ENCODE measurements around the gene FAM83B. TPM values are rescaled to one million over a fixed set of nuclear protein-coding genes. Genes with fewer than 3 reads are reported as not detected.

Gene FAM83B
- total RNA-seq, 1 donor: not detected

DNA sequence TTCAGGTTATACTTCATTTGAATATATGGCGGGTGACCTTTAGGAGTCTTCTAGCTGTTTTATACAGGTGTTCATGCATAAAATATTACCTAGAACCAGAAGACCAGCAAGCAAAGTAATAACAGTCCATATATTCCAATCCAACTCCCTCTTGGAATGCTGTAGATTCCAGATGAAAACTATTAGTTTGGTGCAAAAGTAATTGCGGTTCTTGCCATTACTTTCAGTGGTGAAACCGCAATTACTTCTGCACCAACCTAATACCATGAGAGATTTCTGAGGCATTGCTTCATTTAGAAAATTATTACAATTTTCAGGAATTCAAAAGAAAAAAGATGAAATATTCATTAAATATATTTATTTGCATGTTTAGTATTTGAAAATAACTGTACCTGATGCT is 62.6 kb downstream of the FAM83B start:
- no peak overlapping the region for H3K27ac ChIP-seq (ENCODE audit: low read depth, low read length)
- H3K79me2 ChIP-seq (ENCODE audit: insufficient read depth, low read length): no peaks in the 10 kb centered on the region
- H3K36me3 ChIP-seq (ENCODE audit: insufficient read depth, low read length): no peaks in the 10 kb centered on the region
- no peak overlapping the region for H3K4me3 ChIP-seq (ENCODE audit: insufficient read depth, low read length)
- TF ChIP-seq, protein P1, sequence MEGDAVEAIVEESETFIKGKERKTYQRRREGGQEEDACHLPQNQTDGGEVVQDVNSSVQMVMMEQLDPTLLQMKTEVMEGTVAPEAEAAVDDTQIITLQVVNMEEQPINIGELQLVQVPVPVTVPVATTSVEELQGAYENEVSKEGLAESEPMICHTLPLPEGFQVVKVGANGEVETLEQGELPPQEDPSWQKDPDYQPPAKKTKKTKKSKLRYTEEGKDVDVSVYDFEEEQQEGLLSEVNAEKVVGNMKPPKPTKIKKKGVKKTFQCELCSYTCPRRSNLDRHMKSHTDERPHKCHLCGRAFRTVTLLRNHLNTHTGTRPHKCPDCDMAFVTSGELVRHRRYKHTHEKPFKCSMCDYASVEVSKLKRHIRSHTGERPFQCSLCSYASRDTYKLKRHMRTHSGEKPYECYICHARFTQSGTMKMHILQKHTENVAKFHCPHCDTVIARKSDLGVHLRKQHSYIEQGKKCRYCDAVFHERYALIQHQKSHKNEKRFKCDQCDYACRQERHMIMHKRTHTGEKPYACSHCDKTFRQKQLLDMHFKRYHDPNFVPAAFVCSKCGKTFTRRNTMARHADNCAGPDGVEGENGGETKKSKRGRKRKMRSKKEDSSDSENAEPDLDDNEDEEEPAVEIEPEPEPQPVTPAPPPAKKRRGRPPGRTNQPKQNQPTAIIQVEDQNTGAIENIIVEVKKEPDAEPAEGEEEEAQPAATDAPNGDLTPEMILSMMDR (IDR thresholded peaks at IDR 0.05; ENCODE audit: extremely low read depth, low read depth, low read length): no peak
- H3K9me3 ChIP-seq (ENCODE audit: low read depth, low read length): no peaks in the 10 kb centered on the region
- no peak for DNase-seq (ENCODE audit: insufficient read length, low spot score, missing footprints)
- no peak overlapping the region for H3K4me2 ChIP-seq (ENCODE audit: insufficient read depth, low read length)
- no peaks in the 10 kb centered on the region for H3K27me3 ChIP-seq (ENCODE audit: insufficient read depth, low read length)
- no peak overlapping the region for H2AFZ ChIP-seq (ENCODE audit: low read length)
- H3K4me1 ChIP-seq (ENCODE audit: insufficient read depth, low read length): no peaks in the 10 kb centered on the region
- H4K20me1 ChIP-seq (ENCODE audit: insufficient read depth, low read length): no peaks in the 10 kb centered on the region

DNA sequence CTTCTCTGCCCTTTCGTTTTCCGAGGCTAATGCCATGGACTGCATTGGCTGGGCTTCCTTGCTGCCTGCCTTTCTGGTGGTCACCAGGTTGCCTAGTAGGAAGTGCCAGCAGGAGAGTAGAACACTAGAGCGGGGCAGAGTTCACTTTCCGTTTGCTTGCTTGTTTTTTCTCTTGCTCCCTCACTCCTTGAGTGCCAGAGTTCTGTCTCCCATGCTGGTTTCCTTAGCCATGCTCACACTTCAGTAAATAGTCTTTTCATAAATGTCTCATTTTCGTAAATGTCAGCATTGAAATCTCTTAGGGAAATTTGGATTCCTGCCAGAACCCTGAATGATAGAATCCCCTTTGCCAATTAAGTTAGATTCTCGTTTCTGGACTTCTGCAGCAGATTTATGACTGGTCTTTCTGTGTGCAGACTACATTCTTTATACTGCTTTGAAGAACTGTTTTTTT is 63.9 kb downstream of the FAM83B start:
- Histone ChIP-seq H3K4me2 (ENCODE audit: insufficient read depth, low read length) (peak overlapping the region; percentile 43), H3K4me3 (ENCODE audit: insufficient read depth, low read length) (peak overlapping the region; percentile 28), H4K20me1 (ENCODE audit: insufficient read depth, low read length) (no peaks in the 10 kb centered on the region), H3K9me3 (ENCODE audit: low read depth, low read length) (no peaks in the 10 kb centered on the region), H3K36me3 (ENCODE audit: insufficient read depth, low read length) (no peaks in the 10 kb centered on the region), H3K27ac (ENCODE audit: low read depth, low read length) (no peak overlapping the region), H2AFZ (ENCODE audit: low read length) (peak overlapping the region; percentile 72), H3K27me3 (ENCODE audit: insufficient read depth, low read length) (no peaks in the 10 kb centered on the region), H3K79me2 (ENCODE audit: insufficient read depth, low read length) (no peaks in the 10 kb centered on the region), H3K4me1 (ENCODE audit: insufficient read depth, low read length) (no peaks in the 10 kb centered on the region)
- no peak for DNase-seq (ENCODE audit: insufficient read length, low spot score, missing footprints)
- TF ChIP-seq, protein P1 (IDR thresholded peaks at IDR 0.05; ENCODE audit: extremely low read depth, low read depth, low read length): no peak

DNA sequence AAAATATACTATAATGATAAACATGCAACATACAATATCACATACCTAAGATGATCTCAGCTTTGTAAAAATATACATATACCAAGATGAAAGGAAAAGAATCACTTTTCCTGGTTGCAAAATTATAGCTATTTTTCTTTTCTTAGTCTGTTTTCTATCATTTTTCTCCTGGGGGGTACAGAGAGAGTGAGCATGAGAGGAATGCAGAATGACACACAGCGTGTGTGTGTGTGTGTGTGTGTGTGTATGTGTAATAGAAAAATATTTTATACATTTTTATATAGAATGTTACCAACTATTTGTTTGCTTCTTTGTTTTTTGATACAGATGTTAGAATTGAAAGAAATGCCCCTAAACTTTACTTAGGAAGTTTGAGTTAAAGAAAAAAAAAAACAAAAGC is 64.3 kb downstream of the FAM83B start:
- no peak overlapping the region for H2AFZ ChIP-seq (ENCODE audit: low read length)
- no peak overlapping the region for H3K4me3 ChIP-seq (ENCODE audit: insufficient read depth, low read length)
- H3K9me3 ChIP-seq (ENCODE audit: low read depth, low read length): no peaks in the 10 kb centered on the region
- H3K36me3 ChIP-seq (ENCODE audit: insufficient read depth, low read length): no peaks in the 10 kb centered on the region
- TF ChIP-seq, protein P1 (IDR thresholded peaks at IDR 0.05; ENCODE audit: extremely low read depth, low read depth, low read length): no peak
- H3K27me3 ChIP-seq (ENCODE audit: insufficient read depth, low read length): no peaks in the 10 kb centered on the region
- no peak overlapping the region for H3K4me2 ChIP-seq (ENCODE audit: insufficient read depth, low read length)
- H3K4me1 ChIP-seq (ENCODE audit: insufficient read depth, low read length): no peaks in the 10 kb centered on the region
- H3K79me2 ChIP-seq (ENCODE audit: insufficient read depth, low read length): no peaks in the 10 kb centered on the region
- no peak overlapping the region for H3K27ac ChIP-seq (ENCODE audit: low read depth, low read length)
- DNase-seq (ENCODE audit: insufficient read length, low spot score, missing footprints): no peak
- H4K20me1 ChIP-seq (ENCODE audit: insufficient read depth, low read length): no peaks in the 10 kb centered on the region

DNA sequence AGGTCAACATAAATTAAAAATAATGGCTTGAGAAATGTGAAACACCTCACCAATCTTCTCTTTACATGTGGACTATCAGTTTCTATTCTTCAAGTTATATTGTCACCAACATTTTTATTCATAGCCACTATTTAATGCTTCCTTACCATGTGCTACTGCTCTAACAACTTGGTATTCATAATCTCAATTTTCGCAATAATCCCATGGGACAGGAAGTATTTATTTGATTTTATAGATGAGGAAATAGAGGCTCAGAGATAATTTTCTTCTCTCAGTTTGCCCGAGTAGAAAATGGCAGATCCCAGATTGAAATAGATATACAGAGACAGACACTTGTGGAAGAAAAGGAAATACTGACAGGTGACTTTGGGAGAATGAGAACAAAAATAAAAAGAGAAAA is 66.6 kb downstream of the FAM83B start:
- Histone ChIP-seq H3K79me2 (ENCODE audit: insufficient read depth, low read length) (no peaks in the 10 kb centered on the region), H3K9me3 (ENCODE audit: low read depth, low read length) (no peaks in the 10 kb centered on the region), H3K4me1 (ENCODE audit: insufficient read depth, low read length) (no peaks in the 10 kb centered on the region), H3K4me3 (ENCODE audit: insufficient read depth, low read length) (no peak overlapping the region), H2AFZ (ENCODE audit: low read length) (no peak overlapping the region), H3K27me3 (ENCODE audit: insufficient read depth, low read length) (no peaks in the 10 kb centered on the region), H3K4me2 (ENCODE audit: insufficient read depth, low read length) (no peak overlapping the region), H3K36me3 (ENCODE audit: insufficient read depth, low read length) (no peaks in the 10 kb centered on the region), H4K20me1 (ENCODE audit: insufficient read depth, low read length) (no peaks in the 10 kb centered on the region), H3K27ac (ENCODE audit: low read depth, low read length) (no peak overlapping the region)
- DNase-seq (ENCODE audit: insufficient read length, low spot score, missing footprints): no peak
- TF ChIP-seq, protein P1 (IDR thresholded peaks at IDR 0.05; ENCODE audit: extremely low read depth, low read depth, low read length): no peak

Data from osteoblast (primary cell).